Stimulated activated CD8-positive, alpha-beta memory T cell treated with anti-CD3 and anti-CD28 coated beads, Interleukin-7, amount 100 ng/mL, for 24 hours (primary cell): ENCODE measurements around the gene DDX51.
"Not testable (repeated sequence)": the region's sequence is repeated elsewhere in the genome, so short reads cannot be mapped to it uniquely, and the experiment has no call there.

Experiments
- DNase-seq: peaks from one replicate; pipeline ENCODE4 v3.0.0-alpha.2; 2020; ENCODE audit warnings: low read depth

Gene DDX51

GRCh38 chr12:132140501-132140900 is 3.6 kb downstream of the DDX51 start:
- DNase-seq: no peak

DNA sequence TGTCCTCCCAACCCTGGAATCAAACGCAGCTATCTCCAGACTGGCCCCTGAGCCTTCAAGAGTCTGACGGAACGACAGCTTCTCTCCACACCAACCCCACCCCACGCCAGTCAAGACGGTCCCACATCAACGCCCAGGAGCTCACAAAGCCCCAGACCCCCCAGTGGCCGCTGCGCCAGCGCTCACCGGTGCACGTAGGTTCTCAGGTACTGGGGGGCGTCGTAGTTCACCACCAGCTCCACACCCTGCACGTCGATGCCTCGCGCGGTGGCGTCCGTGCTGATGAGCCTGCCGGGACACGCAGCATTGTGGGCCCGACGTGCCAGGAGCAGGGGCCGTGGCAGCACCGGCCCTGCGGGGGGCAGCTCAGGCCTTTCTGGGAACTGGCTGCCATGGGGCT is 4.2 kb downstream of the DDX51 start:
- no peak for DNase-seq

DNA sequence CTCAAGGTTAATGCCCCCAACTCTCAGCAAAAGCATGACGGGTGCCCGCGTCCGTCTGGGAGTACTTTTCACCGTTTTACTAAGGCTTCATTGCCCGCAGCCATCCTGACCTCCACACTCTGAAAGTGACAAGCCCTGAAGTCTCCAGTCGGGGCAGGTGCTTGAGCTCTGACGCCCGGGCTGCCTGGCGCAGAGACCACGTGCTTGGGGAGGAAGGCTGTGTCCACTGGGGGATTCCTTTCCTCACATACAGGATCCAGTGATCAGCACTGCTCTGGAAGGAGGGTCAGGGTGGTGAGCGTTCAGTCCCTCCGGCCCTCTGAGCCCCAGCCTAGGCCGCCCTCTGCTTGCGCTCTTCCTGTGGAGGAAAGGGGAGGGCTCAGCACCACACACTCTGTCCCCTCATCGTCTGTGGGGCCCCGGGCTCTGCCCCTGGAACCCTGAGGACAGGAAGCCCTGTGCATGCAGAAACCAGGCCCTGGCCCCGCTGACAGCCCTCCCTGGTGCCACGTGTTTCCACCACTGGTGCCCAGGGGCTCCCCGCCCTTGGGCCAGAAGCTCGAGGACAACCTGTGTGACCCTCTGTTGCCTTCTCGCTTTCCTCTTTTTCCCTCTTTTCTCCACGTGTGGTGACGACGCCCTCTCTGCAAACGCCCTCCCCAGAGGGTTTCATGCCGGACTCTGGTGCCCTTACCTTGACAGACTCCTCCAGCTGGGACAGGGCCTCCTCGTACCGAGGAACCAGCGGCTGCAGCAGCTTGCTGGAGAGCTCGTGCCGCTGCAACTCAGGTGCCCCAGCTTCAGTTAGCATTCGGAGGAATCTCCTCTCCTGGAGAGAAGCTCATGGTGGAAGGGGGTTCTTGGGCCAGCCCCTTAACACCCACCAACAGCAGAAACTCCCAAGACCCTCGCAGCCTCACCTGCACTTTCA is 4.9 kb downstream of the DDX51 start:
- no peak for DNase-seq

GRCh38 chr12:132137483-132138125 is 6.5 kb downstream of the DDX51 start:
- DNase-seq: no peak

GRCh38 chr12:132136226-132136625 is 7.9 kb downstream of the DDX51 start:
- not testable (repeated sequence) for DNase-seq

DNA sequence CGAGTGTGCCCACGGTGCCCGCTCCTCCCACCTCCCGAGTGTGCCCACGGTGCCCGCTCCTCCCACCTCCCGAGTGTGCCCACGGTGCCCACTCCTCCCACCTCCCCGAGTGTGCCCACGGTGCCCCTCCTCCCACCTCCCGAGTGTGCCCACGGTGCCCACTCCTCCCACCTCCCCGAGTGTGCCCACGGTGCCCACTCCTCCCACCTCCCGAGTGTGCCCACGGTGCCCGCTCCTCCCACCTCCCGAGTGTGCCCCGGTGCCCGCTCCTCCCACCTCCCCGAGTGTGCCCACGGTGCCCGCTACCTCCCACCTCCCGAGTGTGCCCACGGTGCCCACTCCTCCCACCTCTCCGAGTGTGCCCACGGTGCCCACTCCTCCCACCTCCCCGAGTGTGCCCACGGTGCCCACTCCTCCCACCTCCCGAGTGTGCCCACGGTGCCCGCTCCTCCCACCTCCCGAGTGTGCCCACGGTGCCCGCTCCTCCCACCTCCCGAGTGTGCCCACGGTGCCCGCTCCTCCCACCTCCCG is 9.4 kb downstream of the DDX51 start:
- DNase-seq: not testable (repeated sequence)

DNA sequence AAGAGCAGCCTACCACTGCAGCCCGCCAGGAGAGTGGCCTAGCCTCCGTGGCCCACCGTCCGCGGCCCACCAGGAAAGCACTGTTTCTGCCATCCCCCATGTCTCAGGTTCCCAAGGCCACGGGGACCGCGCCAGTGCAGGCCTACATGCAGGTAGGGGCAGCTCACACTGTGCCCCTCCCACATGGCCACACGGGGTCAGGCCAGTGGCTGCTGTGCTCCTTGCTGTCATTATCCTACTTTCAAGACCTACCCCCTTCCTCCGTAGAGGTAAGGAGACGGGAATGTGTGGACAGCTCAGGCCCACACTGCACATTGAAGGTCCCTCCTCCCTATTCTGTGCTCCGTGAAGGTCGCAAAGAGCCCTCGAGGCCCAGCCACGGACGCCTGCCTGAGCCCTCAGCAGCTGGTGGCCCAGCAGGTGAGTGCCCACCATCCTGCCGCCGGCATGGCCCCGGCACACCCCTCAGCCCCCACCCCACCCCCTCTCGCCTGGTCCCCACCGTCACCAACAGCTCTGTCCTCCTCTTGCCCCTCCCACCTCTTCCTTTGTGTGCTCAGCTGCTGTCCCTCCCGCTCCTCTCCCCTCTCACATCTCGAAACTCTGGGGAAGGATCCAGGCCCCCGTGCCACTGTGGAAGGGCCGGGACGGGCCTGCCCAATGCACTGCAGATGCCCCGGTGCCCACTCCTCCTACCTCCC is 10.0 kb downstream of the DDX51 start:
- DNase-seq: no peak

DNA sequence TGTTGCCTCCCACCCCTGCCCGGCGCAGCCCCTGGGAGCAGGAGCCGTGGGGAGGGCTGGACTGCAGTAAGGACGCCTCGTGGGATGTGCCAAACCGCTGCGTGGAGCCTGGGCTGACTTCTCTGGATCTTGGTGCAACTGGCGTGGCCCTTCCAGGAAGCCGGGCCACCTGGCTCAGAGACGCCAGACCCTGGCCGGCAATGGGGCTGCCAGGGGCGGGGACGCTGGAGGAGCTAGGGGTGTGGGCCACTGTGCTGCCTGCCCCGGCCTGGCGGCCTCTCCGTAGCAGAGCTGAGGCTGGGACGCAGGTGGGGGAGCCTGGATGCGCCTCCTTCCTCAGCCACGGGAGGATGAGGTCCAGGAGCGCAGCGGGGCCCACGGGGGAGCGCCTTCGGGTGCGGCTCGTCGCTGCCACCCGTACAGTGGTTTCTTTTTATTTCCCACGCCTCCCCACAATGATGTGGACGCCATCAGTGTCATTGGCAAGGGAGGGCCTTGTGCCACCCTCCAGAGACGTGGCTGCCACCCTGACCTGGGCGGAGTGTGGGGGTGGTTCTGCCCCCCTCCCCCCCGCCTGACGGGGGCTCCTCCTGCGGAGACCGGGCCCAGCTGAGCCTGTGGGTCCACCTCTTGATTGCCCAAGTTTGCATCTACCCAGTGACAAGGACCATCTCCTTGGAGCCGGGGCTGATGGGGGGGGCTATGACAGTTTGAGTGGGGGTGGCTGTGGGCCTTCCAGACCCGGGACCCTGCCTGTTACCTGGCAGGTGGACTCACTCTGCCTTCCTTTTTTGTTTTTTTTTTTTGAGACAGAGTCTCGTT is 11.3 kb downstream of the DDX51 start:
- no peak for DNase-seq

DNA sequence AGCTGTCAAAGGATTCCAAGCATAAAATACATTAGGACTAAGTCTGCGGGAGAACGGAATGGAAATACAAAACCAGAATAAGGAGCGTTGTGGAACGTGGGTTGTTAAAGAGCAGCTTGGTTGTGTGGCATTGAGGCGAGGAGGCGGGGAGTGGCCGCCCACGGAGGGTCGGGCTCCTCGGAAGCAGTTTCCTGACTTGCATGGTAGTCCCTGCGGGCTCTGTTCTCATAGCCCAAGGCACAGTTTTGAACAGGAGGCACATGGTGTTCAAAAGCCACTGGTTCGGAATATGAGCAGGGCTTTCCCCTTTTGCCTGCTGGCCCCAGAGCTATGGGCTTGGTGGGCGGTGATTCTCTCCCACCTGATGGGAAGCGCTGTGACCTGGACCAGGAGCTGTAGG is 12.2 kb downstream of the DDX51 start:
- no peak for DNase-seq

DNA sequence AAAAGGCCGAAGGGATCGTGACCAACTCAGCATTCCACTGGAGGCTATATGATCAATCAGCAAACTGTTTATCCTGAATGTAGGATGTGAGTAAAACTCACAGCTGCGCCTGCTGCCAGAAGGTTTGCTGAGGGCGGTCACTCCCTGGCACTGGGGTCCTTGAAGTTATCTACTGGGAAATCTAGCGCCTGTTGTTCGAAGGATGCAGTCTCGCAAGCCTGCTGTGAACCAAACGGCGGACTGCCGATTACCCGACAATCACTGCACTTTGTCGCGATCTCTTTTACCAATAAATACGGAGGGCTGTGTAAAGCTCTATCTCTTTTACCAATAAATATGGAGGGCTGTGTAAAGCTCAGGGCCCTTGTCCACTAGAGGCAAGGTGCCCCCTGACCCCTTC is 12.9 kb downstream of the DDX51 start:
- no peak for DNase-seq

DNA sequence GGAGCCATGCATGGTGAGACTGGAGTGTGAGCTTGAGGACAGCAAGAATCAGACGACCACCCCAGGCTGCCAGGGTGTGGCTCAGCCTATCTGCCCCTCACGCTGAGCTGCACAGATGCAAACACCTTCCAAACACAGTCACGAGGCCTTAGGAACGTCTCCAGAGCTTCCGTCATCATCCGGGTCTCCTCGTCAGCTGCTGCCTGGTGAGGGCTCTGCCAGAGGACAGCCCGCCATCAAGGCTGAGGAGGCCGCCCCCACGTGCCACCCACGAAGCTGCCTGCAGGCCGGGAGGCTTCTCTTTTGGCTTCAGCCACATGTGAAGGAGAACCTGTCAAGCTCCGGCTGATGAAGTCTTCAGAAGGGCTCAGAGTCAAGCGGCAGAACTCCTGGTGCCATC is 13.4 kb downstream of the DDX51 start:
- no peak for DNase-seq

DNA sequence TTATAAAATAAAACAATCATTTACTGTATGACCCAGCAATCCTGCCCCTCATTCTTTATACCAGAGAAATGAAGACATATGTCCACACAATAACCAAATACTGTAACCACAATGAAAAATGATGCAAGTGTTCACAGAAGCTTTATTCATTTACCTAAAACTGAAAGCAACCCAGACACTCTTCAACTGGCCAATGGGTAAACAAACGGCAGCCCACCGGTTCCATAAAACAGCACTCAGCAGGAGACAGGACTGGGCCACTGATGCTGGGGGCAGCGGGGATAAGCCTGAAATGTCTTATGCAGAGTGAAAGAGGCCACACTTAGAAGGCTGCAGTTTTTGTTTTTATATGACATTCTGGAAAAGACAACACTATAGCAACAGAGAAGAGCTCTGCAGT is 15.1 kb downstream of the DDX51 start:
- DNase-seq: no peak

DNA sequence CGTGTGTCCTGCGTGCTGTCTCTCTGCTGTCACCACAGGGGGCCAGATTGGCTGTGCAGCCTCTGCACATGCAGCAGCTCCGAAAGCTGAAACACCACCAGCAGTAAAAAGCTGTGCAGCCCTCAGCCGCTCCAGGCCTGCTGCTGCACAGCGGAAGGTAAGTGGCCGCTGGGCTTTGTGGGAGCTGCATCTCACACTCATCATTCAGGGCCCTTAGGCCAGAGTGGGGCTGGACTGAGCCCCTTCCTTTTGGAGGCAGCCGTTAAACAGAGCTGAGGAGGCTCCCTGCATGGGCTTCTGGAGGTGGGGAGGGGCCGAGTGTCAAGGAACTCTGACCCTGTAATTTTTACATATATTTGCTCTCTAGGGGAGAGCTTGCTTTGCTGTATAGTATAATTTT is 17.1 kb downstream of the DDX51 start:
- DNase-seq: no peak

DNA sequence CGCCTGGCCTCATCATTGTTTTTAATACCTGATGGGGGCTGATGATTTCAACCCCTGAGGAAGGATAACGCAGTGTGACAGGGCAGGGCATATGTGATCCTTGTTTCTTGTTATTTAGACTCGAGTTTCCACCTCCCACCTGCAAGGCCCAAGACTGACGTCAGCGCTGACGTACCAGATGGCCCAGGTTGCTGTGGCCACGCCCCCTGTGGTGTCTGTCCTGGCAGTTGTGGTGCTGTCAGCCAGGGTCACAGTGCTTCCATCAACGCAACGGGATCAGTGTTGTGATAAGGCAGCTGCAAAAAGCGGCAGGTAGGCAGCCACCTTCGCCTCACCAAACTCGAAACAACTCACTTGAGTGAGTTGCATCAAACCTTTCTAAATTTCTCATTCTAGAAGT is 18.4 kb downstream of the DDX51 start:
- DNase-seq: no peak

GRCh38 chr12:132124766-132125425 is 19.2 kb downstream of the DDX51 start:
- DNase-seq: no peak

DNA sequence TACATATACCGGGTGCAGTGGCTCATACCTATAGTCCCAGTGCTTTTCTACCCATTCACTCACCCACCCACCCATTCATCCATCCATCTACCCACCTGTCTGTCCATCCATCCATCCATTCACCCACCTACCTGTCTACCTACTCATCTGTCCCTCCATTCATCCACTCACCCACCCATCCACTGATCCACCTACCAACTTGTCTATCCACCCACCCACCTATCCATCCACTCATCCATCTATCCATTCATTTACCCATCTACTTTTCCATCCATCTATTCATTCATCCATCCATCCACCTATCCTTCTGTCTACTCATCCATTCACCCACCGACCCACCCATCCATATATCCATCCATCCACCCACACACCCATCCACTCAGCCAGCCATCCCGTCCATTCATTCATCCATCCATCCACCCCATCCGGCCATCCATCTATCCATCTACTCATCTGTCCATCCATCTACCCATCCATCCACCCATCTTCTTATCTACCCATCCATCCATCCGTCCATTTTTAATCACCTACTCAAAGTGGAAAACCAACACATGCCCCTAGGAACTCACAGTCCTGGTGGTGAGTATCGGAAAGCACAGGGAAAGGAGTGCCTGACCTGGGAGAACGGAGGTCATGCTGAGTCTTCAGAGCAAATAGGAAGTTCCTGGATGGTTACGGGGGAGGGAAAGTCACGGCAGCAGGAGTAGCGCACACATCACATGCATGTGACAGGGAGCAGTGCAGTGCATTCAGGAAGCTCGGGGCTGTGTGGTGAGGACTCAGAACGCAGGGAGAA is 20.0 kb downstream of the DDX51 start:
- no peak for DNase-seq

- no peak for DNase-seq
Observed at GRCh38 chr12:132121283-132121682, 22.8 kb downstream of the DDX51 start.

GRCh38 chr12:132118876-132119275 is 25.2 kb downstream of the DDX51 start:
- no peak for DNase-seq

GRCh38 chr12:132117558-132117875 is 26.6 kb downstream of the DDX51 start:
- no peak for DNase-seq

DNA sequence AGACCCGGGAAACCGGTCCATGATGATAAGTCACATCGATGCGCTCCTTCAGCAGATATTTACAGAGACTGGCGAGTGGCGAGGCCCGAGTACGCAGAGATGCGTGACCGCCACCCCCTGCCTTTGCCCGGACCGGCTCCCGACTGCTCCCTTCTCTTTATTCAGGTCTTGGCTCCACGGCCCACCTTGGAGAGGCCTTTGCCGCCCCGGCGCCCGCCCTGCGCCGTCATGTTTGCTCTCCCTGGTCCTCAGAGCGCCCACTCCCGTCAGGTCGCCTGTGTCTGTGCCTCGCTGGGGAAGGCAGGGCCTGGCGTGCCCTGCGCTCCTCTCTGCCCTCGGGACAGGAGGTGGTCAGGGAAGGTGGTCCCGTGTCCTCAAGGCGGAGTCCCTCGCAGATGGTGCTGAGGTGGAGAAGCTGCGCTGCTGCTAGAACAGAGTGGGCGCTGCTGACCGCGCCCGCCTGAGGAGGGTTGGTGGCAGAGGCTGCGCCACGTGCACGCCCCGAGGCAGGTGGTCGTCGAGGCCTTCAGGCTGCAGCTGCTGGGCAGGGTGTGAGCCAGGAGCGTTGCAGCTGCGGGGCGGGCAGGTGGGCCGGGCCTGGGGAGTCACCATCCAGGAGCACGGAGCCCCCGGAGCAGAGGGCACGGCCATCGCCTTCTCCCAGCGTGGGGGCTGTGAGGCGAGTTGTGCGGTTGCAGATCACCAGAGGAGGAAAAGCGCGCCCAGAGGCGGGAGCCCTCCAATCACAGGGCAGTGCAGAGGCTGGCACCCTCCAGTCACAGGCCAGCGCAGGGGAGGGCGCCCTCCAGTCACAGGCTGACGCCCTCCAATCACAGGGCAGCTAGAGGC is 27.2 kb downstream of the DDX51 start:
- no peak for DNase-seq
